ENCODE data around the gene MEI4.

MEI4 gene

GRCh38 chr6:77926198-77926751, 273.4 kb downstream of the MEI4 start:
- no peak for DNase-seq (ENCODE audit: low spot score)
- no peak overlapping the region for H3K4me3 ChIP-seq
- no peak for TF ChIP-seq CTCF (IDR thresholded peaks at IDR 0.05)

GRCh38 chr6:77930382-77930781, 277.5 kb downstream of the MEI4 start:
- H3K27ac ChIP-seq: no peak overlapping the region
- TF ChIP-seq CTCF (IDR thresholded peaks at IDR 0.05): no peak
- no peak for DNase-seq (ENCODE audit: low spot score)
- H3K4me3 ChIP-seq: no peak overlapping the region

More at GRCh38 chr6:77926198-77926751, 273.4 kb downstream of the MEI4 start:
- no peak overlapping the region for H3K27ac ChIP-seq

- Histone ChIP-seq H3K27ac (no peak overlapping the region), H3K4me3 (no peak overlapping the region)
- TF ChIP-seq CTCF (IDR thresholded peaks at IDR 0.05): no peak
- no peak for DNase-seq (ENCODE audit: low spot score)
Observed at GRCh38 chr6:77930952-77931351, 278.1 kb downstream of the MEI4 start.

GRCh38 chr6:77962070-77962469, 309.2 kb downstream of the MEI4 start:
- no peak for DNase-seq (ENCODE audit: low spot score)
- no peak for TF ChIP-seq CTCF (IDR thresholded peaks at IDR 0.05)
- H3K27ac ChIP-seq: no peak overlapping the region
- H3K4me3 ChIP-seq: no peak overlapping the region

GRCh38 chr6:77965449-77965848, 312.6 kb downstream of the MEI4 start:
- DNase-seq (ENCODE audit: low spot score): no peak
- Histone ChIP-seq H3K27ac (no peak overlapping the region), H3K4me3 (no peak overlapping the region)
- no peak for TF ChIP-seq CTCF (IDR thresholded peaks at IDR 0.05)

- no peak for DNase-seq (ENCODE audit: low spot score)
- no peak for TF ChIP-seq CTCF (IDR thresholded peaks at IDR 0.05)
- Histone ChIP-seq H3K27ac (no peak overlapping the region), H3K4me3 (no peak overlapping the region)
Observed at GRCh38 chr6:77972334-77972733, 319.5 kb downstream of the MEI4 start.

Data from coronary artery (tissue), 2 donors.